HUES48 (cell line): ENCODE results near the gene TAOK3.
"Not testable (repeated sequence)": the region's sequence is repeated elsewhere in the genome, so short reads cannot be mapped to it uniquely, and the experiment has no call there.

Source experiments
- H3K27ac ChIP-seq: one replicate; pipeline ENCODE4 v1.7.0; 2013; ENCODE audit warnings: low read depth, low read length, inconsistent platforms
- H3K27me3 ChIP-seq: 2 replicates; pipeline ENCODE4 v1.6.1; 2013; ENCODE audit warnings: mild to moderate bottlenecking, low read length; ENCODE audit not compliant: control insufficient read depth, insufficient read depth
- H3K36me3 ChIP-seq: 2 replicates; pipeline ENCODE4 v1.6.1; 2013; ENCODE audit warnings: low read length; ENCODE audit not compliant: control insufficient read depth, insufficient read depth
- H3K4me1 ChIP-seq: 2 replicates; pipeline ENCODE4 v1.6.1; 2013; ENCODE audit warnings: mild to moderate bottlenecking, low read length; ENCODE audit not compliant: control insufficient read depth, insufficient read depth
- H3K4me3 ChIP-seq: 2 replicates; pipeline ENCODE4 v1.5.1; 2013; ENCODE audit warnings: mild to moderate bottlenecking, low read depth, low read length
- H3K9ac ChIP-seq: 2 replicates; pipeline ENCODE4 v1.6.1; 2013; ENCODE audit warnings: mild to moderate bottlenecking, low read depth, low read length, moderate library complexity
- H3K9me3 ChIP-seq: 2 replicates; pipeline ENCODE4 v1.6.1; 2013; ENCODE audit warnings: low read length; ENCODE audit not compliant: control insufficient read depth, insufficient read depth

The TAOK3 gene

GRCh38 chr12:118292836-118293235 is 79.9 kb downstream of the TAOK3 start:
- H3K4me3 ChIP-seq: no peak overlapping the region
- no peak overlapping the region for H3K27ac ChIP-seq
- no peak overlapping the region for H3K9ac ChIP-seq
- H3K4me1 ChIP-seq: peaks cover 3% of the 10 kb centered on the region; the same call in 1 of the 2 replicates
- H3K36me3 ChIP-seq: no peaks in the 10 kb centered on the region
- H3K27me3 ChIP-seq: no peaks in the 10 kb centered on the region
- no peaks in the 10 kb centered on the region for H3K9me3 ChIP-seq

- Histone ChIP-seq H3K4me1 (peaks cover 3% of the 10 kb centered on the region; the same call in 1 of the 2 replicates), H3K9ac (no peak overlapping the region), H3K36me3 (no peaks in the 10 kb centered on the region), H3K4me3 (no peak overlapping the region), H3K27me3 (no peaks in the 10 kb centered on the region), H3K27ac (no peak overlapping the region), H3K9me3 (no peaks in the 10 kb centered on the region)
Measured at GRCh38 chr12:118290130-118290529, 82.6 kb downstream of the TAOK3 start.

- no peak overlapping the region for H3K4me3 ChIP-seq
- no peak overlapping the region for H3K27ac ChIP-seq
- no peaks in the 10 kb centered on the region for H3K27me3 ChIP-seq
- H3K9me3 ChIP-seq: no peaks in the 10 kb centered on the region
- peaks cover 3% of the 10 kb centered on the region; the same call in 1 of the 2 replicates for H3K4me1 ChIP-seq
- no peaks in the 10 kb centered on the region for H3K36me3 ChIP-seq
- no peak overlapping the region for H3K9ac ChIP-seq
Measured at GRCh38 chr12:118288174-118288573, 84.5 kb downstream of the TAOK3 start.

- Histone ChIP-seq H3K27ac (no peak overlapping the region), H3K4me3 (no peak overlapping the region), H3K9me3 (no peaks in the 10 kb centered on the region), H3K4me1 (peaks cover 3% of the 10 kb centered on the region; the same call in 1 of the 2 replicates), H3K36me3 (no peaks in the 10 kb centered on the region), H3K9ac (no peak overlapping the region), H3K27me3 (no peaks in the 10 kb centered on the region)
Measured at GRCh38 chr12:118287728-118288127, 85.0 kb downstream of the TAOK3 start.

GRCh38 chr12:118282767-118283166 is 89.9 kb downstream of the TAOK3 start:
- Histone ChIP-seq H3K27me3 (no peaks in the 10 kb centered on the region), H3K9me3 (no peaks in the 10 kb centered on the region), H3K27ac (no peak overlapping the region), H3K36me3 (no peaks in the 10 kb centered on the region), H3K4me3 (no peak overlapping the region), H3K9ac (no peak overlapping the region), H3K4me1 (no peaks in the 10 kb centered on the region)

DNA sequence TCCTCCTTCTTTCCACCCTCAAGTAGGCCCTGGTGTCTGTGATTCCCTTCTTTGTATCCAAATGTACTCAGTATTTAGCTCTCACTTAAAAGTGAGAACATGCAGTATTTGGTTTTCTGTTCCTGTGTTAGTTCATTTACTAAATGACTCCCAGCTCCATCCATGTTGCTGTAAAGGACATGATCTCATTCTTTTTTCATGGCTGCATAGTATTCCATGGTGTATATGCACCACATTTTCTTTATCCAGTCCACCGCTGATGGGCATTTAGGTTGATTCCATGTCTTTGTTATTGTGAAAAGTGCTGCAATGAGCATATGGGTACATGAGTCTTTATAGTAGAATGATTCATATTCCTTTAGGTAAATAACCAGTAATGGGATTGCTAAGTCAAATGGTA is 94.4 kb downstream of the TAOK3 start:
- not testable (repeated sequence) for H3K9ac ChIP-seq, H3K9me3 ChIP-seq, H3K27ac ChIP-seq, H3K4me3 ChIP-seq, H3K36me3 ChIP-seq, H3K4me1 ChIP-seq, H3K27me3 ChIP-seq

DNA sequence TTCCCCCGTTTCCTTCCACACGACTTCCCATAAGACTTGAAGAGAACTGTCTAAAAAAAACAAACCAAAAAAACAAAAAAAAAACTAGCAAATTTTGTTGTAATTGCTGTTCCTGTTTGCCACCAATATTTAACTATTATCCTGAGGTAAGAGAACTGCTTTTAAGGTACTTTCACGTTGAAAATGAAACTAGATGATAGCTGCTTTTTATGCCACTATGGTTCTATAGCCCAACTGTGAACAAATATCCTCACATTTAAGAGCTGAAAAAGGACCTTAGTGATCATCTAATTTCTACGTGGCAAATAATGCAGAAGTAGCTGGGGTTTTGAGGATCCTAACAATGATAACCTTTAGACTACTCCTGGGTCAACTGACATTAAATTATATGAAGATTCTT is 98.6 kb downstream of the TAOK3 start:
- H3K4me1 ChIP-seq: no peaks in the 10 kb centered on the region
- no peak overlapping the region for H3K4me3 ChIP-seq
- H3K9ac ChIP-seq: no peak overlapping the region
- no peaks in the 10 kb centered on the region for H3K9me3 ChIP-seq
- H3K27me3 ChIP-seq: no peaks in the 10 kb centered on the region
- no peaks in the 10 kb centered on the region for H3K36me3 ChIP-seq
- no peak overlapping the region for H3K27ac ChIP-seq

DNA sequence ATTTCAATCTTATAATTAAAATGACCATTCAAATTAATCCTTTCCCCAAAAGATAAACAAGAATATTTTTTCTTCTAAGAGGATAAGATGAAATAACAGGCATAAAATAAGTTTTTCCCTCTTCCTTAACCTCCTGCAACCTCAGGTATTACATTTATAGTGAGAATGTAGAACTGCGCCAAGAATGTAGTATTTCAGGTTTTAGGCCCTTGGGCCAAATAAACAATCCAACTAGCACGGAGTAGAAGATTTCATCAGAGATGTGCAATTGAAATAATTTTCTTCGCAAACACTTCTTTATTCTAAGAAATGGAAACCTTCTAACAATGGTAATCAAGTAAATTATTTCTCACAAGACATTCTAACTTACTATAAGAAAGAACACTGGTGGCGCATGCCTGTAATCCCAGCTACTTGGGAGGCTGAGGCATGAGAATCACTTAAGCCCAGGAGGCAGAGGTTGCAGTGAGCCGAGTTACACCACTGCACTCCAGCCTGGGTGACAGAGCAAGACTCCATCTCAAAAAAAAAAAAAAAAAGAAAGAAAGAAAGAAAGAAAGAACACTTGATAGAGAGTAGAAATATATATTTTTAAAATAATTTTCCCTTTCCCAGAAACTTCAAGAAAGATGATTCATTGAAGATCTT is 100.8 kb downstream of the TAOK3 start:
- Histone ChIP-seq H3K9me3 (no peaks in the 10 kb centered on the region), H3K4me3 (no peak overlapping the region), H3K4me1 (no peaks in the 10 kb centered on the region), H3K36me3 (no peaks in the 10 kb centered on the region), H3K27ac (no peak overlapping the region), H3K27me3 (no peaks in the 10 kb centered on the region), H3K9ac (no peak overlapping the region)

- Histone ChIP-seq H3K36me3 (no peaks in the 10 kb centered on the region), H3K9me3 (no peaks in the 10 kb centered on the region), H3K27ac (no peak overlapping the region), H3K27me3 (no peaks in the 10 kb centered on the region), H3K4me1 (no peaks in the 10 kb centered on the region), H3K4me3 (no peak overlapping the region), H3K9ac (no peak overlapping the region)
Measured at GRCh38 chr12:118271183-118271582, 101.5 kb downstream of the TAOK3 start.

DNA sequence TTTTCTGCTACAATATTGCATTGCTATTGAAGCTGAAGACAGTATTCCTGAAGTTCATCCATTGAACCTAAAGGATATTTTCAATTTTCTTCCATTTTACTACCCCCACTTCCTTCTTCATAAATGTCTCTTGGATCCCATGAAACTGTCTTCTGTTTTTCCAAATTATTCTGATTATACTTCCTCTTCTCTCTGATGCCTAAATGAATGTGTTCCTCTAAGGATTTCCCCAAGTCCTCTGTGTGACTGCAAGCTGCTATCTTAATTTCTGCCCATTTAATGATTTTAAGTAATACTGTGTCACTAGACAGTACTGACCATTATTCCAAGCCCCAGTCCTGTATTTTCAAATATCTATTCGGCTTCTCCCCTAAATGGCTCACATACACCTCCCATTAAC is 102.9 kb downstream of the TAOK3 start:
- no peak overlapping the region for H3K9ac ChIP-seq
- no peaks in the 10 kb centered on the region for H3K4me1 ChIP-seq
- H3K36me3 ChIP-seq: no peaks in the 10 kb centered on the region
- H3K27ac ChIP-seq: no peak overlapping the region
- no peak overlapping the region for H3K4me3 ChIP-seq
- H3K27me3 ChIP-seq: no peaks in the 10 kb centered on the region
- H3K9me3 ChIP-seq: no peaks in the 10 kb centered on the region

GRCh38 chr12:118259079-118259478 is 113.6 kb downstream of the TAOK3 start:
- H3K27me3 ChIP-seq: no peaks in the 10 kb centered on the region
- no peak overlapping the region for H3K9ac ChIP-seq
- H3K36me3 ChIP-seq: no peaks in the 10 kb centered on the region
- no peak overlapping the region for H3K4me3 ChIP-seq
- no peak overlapping the region for H3K27ac ChIP-seq
- no peaks in the 10 kb centered on the region for H3K4me1 ChIP-seq
- H3K9me3 ChIP-seq: no peaks in the 10 kb centered on the region
